ENCODE measurements around the gene CHID1.

CHID1 gene

DNA sequence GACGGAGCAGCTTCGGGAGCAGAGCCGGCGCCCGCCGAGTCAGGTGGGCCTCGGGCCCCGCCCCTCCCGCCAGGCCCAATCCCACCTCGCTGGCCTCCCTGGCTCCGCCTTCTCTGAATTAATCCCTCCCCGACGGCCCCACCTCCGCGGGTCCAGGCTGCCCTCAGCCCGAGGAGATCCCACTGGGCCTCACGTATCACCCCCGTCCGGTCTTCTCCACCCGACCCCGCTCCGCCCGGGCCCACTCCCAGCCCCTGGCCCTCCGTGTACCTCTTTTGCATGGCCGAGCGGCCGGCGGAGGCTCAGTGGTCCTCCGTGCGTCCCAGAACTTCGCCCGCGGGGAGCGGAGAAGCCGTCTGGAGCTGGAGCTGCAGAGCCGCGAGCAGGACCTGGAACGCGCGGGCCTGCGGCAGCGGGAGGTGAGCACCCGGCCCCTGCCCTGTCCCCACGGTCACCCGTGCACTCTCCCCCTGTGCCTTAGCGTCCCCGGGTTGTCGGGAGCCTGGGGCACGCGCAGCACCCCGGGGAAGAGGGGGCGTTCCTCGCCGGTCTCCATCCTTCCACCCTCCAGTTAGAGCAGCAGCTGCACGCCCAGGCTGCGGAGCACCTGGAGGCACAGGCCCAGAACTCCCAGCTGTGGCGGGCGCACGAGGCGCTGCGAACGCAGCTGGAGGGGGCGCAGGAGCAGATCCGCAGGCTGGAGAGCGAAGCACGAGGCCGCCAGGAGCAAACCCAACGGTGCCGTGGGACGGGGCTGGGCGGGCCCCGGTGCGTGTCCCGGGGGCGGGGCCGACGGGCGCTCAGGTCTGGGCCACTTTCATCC is 80.1 kb downstream of the CHID1 start:
- FAIRE-seq (no peak), DNase-seq (ENCODE audit: insufficient read length, low spot score) (peak; percentile 64)
- TF ChIP-seq, protein P1, sequence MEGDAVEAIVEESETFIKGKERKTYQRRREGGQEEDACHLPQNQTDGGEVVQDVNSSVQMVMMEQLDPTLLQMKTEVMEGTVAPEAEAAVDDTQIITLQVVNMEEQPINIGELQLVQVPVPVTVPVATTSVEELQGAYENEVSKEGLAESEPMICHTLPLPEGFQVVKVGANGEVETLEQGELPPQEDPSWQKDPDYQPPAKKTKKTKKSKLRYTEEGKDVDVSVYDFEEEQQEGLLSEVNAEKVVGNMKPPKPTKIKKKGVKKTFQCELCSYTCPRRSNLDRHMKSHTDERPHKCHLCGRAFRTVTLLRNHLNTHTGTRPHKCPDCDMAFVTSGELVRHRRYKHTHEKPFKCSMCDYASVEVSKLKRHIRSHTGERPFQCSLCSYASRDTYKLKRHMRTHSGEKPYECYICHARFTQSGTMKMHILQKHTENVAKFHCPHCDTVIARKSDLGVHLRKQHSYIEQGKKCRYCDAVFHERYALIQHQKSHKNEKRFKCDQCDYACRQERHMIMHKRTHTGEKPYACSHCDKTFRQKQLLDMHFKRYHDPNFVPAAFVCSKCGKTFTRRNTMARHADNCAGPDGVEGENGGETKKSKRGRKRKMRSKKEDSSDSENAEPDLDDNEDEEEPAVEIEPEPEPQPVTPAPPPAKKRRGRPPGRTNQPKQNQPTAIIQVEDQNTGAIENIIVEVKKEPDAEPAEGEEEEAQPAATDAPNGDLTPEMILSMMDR (IDR thresholded peaks at IDR 0.05; ENCODE audit: insufficient read depth, missing control alignments) = no peak

DNA sequence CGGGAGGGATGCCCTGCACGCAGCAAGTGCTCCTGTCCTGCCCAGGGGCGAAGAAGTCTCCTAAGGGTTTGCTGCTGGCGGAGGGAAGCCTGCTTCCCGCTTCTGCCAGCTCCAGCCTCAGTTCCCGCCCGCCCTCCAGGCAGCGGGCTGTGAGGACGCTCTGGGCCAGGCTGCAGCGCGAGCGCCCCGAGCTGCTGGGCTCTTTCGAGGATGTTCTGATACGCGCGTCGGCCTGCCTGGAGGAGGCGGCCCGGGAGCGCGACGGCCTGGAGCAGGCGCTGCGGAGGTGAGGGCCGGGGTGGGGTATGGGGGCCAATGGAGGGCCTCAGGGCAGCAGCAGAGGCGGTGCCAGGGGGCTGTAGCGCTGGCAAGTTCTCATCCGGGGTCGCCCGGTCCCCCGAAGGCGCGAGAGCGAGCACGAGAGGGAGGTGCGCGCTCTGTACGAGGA is 80.7 kb downstream of the CHID1 start:
- DNase-seq (ENCODE audit: insufficient read length, low spot score) = no peak
- TF ChIP-seq, protein P1 (IDR thresholded peaks at IDR 0.05; ENCODE audit: insufficient read depth, missing control alignments) = no peak
- no peak for FAIRE-seq

DNA sequence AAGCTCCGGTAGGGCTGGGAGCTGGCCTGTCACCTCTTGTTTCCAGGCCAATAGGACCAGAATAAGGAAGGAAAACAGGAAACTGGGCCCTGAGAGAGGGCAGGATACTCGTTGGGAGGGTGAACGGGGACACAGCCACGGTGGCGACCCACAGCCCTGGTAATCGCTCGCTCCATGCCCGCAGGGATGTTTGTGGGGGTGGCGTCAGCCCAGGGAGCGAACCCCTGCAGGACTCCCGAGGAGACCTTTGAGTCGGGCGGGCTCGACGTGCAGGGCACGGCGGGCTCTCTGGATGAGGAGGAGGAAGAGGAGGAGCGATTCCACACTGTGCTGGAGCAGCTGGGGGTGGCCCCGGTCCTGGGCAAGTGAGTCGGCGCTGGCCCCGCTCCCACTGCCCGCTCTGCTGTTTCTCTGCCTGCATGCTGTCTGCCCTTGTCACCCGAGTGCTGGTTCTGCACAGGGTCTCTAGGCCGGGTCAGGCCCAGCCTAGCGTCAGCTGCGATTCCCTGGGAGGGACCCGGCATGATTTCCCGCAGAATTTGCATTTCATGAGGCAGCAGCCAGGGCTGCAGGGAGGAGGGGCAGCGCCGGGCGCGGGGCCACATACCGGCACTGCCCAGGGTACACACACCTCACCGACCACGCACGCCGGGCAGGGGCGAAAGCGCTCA is 81.3 kb downstream of the CHID1 start:
- DNase-seq (ENCODE audit: insufficient read length, low spot score) = no peak
- no peak for FAIRE-seq
- TF ChIP-seq, protein P1 (IDR thresholded peaks at IDR 0.05; ENCODE audit: insufficient read depth, missing control alignments) = no peak

DNA sequence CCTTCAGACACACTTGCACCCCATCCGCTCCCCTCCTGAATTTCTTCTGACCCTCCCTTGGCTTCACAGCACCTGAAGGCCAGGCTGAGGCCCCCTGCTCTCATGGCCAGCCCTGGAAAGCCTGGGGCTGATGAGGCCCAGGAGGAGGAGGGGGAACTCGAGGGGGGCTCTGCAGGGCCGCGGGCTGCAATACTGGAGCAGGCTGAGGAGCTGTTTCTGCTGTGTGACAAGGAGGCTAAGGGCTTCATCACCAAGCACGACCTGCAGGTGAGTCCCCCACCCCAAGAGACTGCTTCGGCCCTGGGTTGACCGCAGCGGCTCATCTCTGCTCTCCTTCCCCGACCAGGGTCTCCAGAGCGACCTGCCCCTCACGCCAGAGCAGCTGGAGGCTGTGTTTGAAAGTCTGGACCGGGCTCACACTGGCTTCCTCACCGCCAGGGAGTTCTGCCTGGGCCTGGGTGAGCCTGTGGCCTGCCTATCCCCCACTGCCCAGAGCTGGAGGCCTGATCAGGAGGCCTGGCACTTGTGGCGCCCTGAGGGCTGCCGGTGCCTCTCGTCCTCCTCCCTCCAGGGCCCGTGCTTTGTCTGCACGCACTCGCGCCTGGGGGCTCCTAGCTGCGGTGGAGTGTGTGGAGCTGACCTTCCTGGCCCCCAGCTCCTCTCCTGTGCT is 82.0 kb downstream of the CHID1 start:
- TF ChIP-seq, protein P1 (IDR thresholded peaks at IDR 0.05; ENCODE audit: insufficient read depth, missing control alignments) = no peak
- no peak for DNase-seq (ENCODE audit: insufficient read length, low spot score)
- FAIRE-seq = no peak

DNA sequence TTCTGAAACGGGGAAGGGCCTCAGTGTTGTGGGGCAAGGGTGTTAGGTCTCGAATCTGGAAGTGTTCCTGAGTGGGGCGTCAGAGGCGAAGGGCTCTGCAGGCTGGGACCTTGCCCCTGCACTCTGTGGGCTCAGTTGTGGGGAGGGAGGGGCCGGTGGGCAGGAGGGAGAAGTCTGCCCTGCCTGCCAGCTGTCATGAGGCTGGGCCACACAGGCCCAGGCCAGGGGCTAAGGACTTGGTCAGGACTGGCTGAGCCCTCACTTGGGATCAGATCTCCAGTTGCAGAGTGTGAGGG is 82.8 kb downstream of the CHID1 start, which contains the start of gene CRACR2B:
Gene CRACR2B (plus strand): TSS at position 23 of the 296 bp plus-strand sequence. CDS start 689 bp downstream, outside the sequence.
- TF ChIP-seq, protein P1 (IDR thresholded peaks at IDR 0.05; ENCODE audit: insufficient read depth, missing control alignments) = no peak
- DNase-seq (ENCODE audit: insufficient read length, low spot score) (no peak), FAIRE-seq (no peak)

DNA sequence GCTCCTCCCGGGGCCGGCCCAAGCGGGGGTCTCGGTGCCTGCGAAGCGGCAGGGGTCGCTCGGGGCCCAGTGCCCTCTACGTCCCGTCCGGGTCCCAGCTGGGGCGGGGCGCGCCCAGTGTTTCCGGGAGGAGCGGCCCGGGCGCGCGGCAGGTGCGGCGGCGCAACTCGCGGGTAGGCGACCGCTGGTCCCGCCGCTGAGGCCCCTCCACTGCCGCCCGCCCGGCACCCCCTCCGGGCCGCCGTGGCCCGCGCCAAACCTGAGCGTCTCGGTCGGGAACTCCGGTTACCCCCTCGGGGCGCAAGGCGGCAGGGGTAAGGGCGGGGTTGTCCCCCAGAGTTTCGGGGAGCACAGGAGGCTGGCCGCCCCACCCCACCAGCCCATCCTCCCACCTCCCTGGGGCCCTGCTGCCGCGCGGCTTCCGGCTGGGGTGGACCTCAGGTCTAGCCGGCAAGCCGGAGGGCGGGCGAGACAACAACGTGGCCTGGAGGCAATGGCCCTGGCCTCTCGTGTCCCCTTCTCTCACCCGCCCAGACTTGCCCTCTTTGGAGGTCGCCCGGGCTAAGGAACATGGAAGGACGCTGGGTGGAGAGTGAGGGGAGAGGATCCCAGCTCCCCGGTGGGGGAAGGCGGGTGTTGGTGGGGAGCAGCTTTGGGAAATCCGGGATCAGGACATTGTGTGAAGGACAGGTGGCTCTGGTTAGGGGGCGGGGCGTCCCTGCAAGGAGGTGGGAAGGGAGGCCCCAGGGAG is 83.3 kb downstream of the CHID1 start:
- no peak for DNase-seq (ENCODE audit: insufficient read length, low spot score)
- TF ChIP-seq, protein P1 (IDR thresholded peaks at IDR 0.05; ENCODE audit: insufficient read depth, missing control alignments) = no peak

More for the DNA sequence above, 83.3 kb downstream of the CHID1 start:
- FAIRE-seq = no peak

Data from D721Med (cell line).